Liver (tissue), 9 donors: ENCODE data around the gene CADM3. TPM values are rescaled to one million over a fixed set of nuclear protein-coding genes. Genes with fewer than 3 reads are reported as not detected.
A peak's percentile ranks its signal among the peaks of the same experiment; 100 is the strongest.

ENCODE experiments used
- DNase-seq: peaks from one replicate; pipeline ENCODE4 v3.0.0-alpha.2; 2017; ENCODE audit warnings: low spot score
- H3K27ac ChIP-seq, 2 donors: one replicate each; pipeline ENCODE4 v1.7.0; 2013; ENCODE audit warnings: inconsistent platforms in 2 of 2, low read length in 2 of 2, control low read depth in 1 of 2, low read depth in 1 of 2, mild to moderate bottlenecking in 1 of 2
- H3K27me3 ChIP-seq, 4 donors: one replicate each; pipeline versions ENCODE4 v1.6.1 to v1.7.0; 2013; ENCODE audit warnings: low read length in 3 of 4, inconsistent platforms in 1 of 4, mild to moderate bottlenecking in 1 of 4, moderate library complexity in 1 of 4; ENCODE audit not compliant: control insufficient read depth in 4 of 4, insufficient read depth in 4 of 4
- H3K36me3 ChIP-seq, 4 donors: one replicate each; pipeline versions ENCODE4 v1.6.1 to v1.7.0; 2013; ENCODE audit warnings: low read length in 3 of 4, mild to moderate bottlenecking in 3 of 4, low read depth in 1 of 4, moderate library complexity in 1 of 4; ENCODE audit not compliant: control insufficient read depth in 4 of 4, insufficient read depth in 3 of 4
- H3K4me1 ChIP-seq, 4 donors: one replicate each; pipeline versions ENCODE4 v1.6.1 to v1.7.0; 2013; ENCODE audit warnings: low read length in 3 of 4, mild to moderate bottlenecking in 3 of 4, moderate library complexity in 1 of 4; ENCODE audit not compliant: control insufficient read depth in 4 of 4, insufficient read depth in 4 of 4
- H3K4me3 ChIP-seq, 3 donors: one replicate each; pipeline versions ENCODE4 v1.6.1 to v1.7.0; 2013; ENCODE audit warnings: low read length in 3 of 3, control low read depth in 1 of 3, low read depth in 1 of 3, mild to moderate bottlenecking in 1 of 3
- H3K9ac ChIP-seq, 2 donors: one replicate each; pipeline ENCODE4 v1.7.0; 2013; ENCODE audit warnings: low read length in 2 of 2, mild to moderate bottlenecking in 2 of 2, moderate library complexity in 2 of 2, control low read depth in 1 of 2, low read depth in 1 of 2
- H3K9me3 ChIP-seq, 4 donors: one replicate each; pipeline versions ENCODE4 v1.6.1 to v1.7.0; 2013; ENCODE audit warnings: low read length in 3 of 4; ENCODE audit not compliant: control insufficient read depth in 4 of 4
- FOXA1 ChIP-seq: IDR thresholded peaks from 2 replicates; pipeline ENCODE4 v1.6.1; 2016; ENCODE audit warnings: antibody characterized with exemption
- FOXA2 ChIP-seq: IDR thresholded peaks from 2 replicates; pipeline ENCODE4 v1.6.1; 2016; ENCODE audit warnings: antibody characterized with exemption
- HNF4A ChIP-seq, 2 donors: conservative IDR thresholded peaks; 2 replicates each; pipeline ENCODE4 v1.6.1; 2016; ENCODE audit warnings: antibody characterized with exemption in 2 of 2, mild to moderate bottlenecking in 2 of 2
- HNF4G ChIP-seq: IDR thresholded peaks from 2 replicates; pipeline ENCODE4 v1.6.1; 2016; ENCODE audit warnings: antibody characterized with exemption
- JUND ChIP-seq, 2 donors: IDR thresholded peaks; 2 replicates each; pipeline ENCODE4 v1.6.1; 2016; ENCODE audit warnings: antibody characterized with exemption in 2 of 2
- NR2F2 ChIP-seq: IDR thresholded peaks from 2 replicates; pipeline ENCODE4 v1.6.1; 2016; ENCODE audit warnings: antibody characterized with exemption
- RXRA ChIP-seq, 2 donors: IDR thresholded peaks; 2 replicates each; pipeline ENCODE4 v1.6.1; 2017 to 2018; ENCODE audit warnings: antibody characterized with exemption in 2 of 2, mild to moderate bottlenecking in 1 of 2
- TAF1 ChIP-seq: conservative IDR thresholded peaks from 2 replicates; pipeline ENCODE4 v1.6.1; 2016; ENCODE audit warnings: antibody characterized with exemption, mild to moderate bottlenecking
- YY1 ChIP-seq: IDR thresholded peaks from 2 replicates; pipeline ENCODE4 v1.6.1; 2016; ENCODE audit warnings: antibody characterized with exemption, mild to moderate bottlenecking
- WGBS: extraction: QIAGEN DNeasy Blood & Tissue Kit; methylation state at CpG from one replicate; pipeline ENCODE4 v1.1.7; 2013; 5-methylcytosine and 5-hydroxymethylcytosine counted together
- polyA plus RNA-seq, 2 donors: library from polyadenylated mRNA; stranded (reverse) in 1 of 2; unstranded in 1 of 2; fragments of 200-250 nt in 1 of 2; fragments of >200 nt in 1 of 2; fragmentation: Nextera tagmentation in 1 of 2; extraction: Ambion mirVana in 1 of 2; gene quantifications; one replicate each; pipeline versions ENCODE4 v1.2.1 to v1.2.3, GENCODE V29; 2013 to 2015
- total RNA-seq, 2 donors: library from RNA; depleted of rRNA; stranded (reverse); fragments of >200 nt; gene quantifications; one replicate each; pipeline ENCODE4 v1.2.3, GENCODE V29; 2014
- TF ChIP-seq, protein P1 (sequence below): IDR thresholded peaks from 2 replicates; pipeline ENCODE4 v1.6.1; 2016; ENCODE audit warnings: antibody characterized with exemption
- TF ChIP-seq, protein P2 (sequence below): fragments of 150-350 bp; IDR thresholded peaks from 2 replicates; pipeline ENCODE4 v1.5.1; 2017; ENCODE audit warnings: improper control_type of control experiment, low read depth, low read length; ENCODE audit not compliant: missing input control
- TF ChIP-seq, protein P3 (sequence below): IDR thresholded peaks from 2 replicates; pipeline ENCODE4 v1.6.1; 2016; ENCODE audit warnings: antibody characterized with exemption, mild to moderate bottlenecking
- TF ChIP-seq, protein P4 (sequence below): IDR thresholded peaks from 2 replicates; pipeline ENCODE4 v1.6.1; 2016; ENCODE audit warnings: antibody characterized with exemption
- TF ChIP-seq, protein P5 (sequence below): IDR thresholded peaks from 2 replicates; pipeline ENCODE4 v1.6.1; 2016; ENCODE audit warnings: antibody characterized with exemption
- donor health status: healthy.
- donor health status: healthy.
- donor health status: healthy.
- donor health status: healthy.
- donor health status: healthy.

Gene CADM3
- total and polyA plus RNA-seq, 4 donors, result 0.14 to 0.25 (median 0.16) TPM

DNA sequence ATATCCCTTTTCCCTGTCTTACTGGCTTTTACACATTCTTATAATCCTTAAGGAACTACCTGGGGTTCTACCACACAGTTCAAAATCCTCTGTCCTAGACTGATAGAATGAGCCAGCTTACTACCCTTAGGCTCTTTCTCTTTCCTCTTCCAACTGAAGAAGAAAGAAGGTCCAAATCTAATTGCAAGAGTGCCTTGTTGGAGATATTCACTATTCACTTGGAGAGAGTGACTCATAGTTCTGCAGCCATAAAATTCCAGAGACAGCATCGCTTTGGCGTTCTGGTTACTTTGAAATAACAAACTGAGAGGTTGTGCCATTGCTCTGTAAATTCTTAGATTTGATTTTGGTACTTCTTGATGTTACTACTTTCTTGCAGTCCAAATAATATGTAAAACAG is 4.2 kb downstream of the CADM3 start (continued):
- TF ChIP-seq, protein P1, sequence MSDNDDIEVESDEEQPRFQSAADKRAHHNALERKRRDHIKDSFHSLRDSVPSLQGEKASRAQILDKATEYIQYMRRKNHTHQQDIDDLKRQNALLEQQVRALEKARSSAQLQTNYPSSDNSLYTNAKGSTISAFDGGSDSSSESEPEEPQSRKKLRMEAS, result no peak
- no peak for TF ChIP-seq FOXA2

DNA sequence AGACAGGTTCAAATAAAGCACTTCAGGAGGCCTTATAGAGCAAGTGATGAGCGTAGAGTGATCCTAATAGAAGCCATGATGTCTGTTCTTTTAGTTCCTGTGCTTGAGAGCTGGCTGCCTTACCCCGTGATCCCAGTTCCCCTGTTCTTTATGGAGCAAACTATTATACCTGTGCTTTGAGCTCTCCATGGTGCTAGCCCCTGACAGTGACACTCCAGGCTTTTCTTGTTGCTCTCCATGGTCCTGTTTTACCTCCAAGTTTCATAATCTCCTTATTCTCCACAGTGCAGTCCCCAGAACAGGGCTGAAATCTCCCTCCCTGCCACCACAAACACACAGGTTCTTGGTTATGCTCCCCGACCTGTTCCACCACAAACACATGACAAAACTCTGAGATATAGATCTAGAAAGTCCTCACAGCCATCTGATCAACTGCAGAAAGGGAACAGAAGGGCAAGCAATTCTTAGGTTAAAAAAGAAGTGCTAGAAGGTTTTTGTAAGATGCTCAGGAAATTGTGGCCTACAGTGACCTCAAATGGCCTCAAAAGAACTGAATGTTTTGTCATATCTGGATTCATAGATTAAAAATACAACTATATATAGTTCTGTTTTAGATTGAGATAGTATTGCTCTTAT is 6.0 kb downstream of the CADM3 start:
- no peaks in the 10 kb centered on the region for H3K4me1 ChIP-seq
- no peak overlapping the region for H3K4me3 ChIP-seq
- H3K36me3 ChIP-seq, result no peaks in the 10 kb centered on the region
- WGBS, result 8% methylated on average over 3 of the region's 3 CpGs
- H3K9ac ChIP-seq, result no peak overlapping the region
- H3K27me3 ChIP-seq, result peaks cover 0 to 13% (median 2%) of the 10 kb centered on the region in 4 donors
- no peak for DNase-seq
- H3K9me3 ChIP-seq, result no peaks in the 10 kb centered on the region
- TF ChIP-seq, protein P2, sequence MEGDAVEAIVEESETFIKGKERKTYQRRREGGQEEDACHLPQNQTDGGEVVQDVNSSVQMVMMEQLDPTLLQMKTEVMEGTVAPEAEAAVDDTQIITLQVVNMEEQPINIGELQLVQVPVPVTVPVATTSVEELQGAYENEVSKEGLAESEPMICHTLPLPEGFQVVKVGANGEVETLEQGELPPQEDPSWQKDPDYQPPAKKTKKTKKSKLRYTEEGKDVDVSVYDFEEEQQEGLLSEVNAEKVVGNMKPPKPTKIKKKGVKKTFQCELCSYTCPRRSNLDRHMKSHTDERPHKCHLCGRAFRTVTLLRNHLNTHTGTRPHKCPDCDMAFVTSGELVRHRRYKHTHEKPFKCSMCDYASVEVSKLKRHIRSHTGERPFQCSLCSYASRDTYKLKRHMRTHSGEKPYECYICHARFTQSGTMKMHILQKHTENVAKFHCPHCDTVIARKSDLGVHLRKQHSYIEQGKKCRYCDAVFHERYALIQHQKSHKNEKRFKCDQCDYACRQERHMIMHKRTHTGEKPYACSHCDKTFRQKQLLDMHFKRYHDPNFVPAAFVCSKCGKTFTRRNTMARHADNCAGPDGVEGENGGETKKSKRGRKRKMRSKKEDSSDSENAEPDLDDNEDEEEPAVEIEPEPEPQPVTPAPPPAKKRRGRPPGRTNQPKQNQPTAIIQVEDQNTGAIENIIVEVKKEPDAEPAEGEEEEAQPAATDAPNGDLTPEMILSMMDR, result no peak
- TF ChIP-seq, protein P3, sequence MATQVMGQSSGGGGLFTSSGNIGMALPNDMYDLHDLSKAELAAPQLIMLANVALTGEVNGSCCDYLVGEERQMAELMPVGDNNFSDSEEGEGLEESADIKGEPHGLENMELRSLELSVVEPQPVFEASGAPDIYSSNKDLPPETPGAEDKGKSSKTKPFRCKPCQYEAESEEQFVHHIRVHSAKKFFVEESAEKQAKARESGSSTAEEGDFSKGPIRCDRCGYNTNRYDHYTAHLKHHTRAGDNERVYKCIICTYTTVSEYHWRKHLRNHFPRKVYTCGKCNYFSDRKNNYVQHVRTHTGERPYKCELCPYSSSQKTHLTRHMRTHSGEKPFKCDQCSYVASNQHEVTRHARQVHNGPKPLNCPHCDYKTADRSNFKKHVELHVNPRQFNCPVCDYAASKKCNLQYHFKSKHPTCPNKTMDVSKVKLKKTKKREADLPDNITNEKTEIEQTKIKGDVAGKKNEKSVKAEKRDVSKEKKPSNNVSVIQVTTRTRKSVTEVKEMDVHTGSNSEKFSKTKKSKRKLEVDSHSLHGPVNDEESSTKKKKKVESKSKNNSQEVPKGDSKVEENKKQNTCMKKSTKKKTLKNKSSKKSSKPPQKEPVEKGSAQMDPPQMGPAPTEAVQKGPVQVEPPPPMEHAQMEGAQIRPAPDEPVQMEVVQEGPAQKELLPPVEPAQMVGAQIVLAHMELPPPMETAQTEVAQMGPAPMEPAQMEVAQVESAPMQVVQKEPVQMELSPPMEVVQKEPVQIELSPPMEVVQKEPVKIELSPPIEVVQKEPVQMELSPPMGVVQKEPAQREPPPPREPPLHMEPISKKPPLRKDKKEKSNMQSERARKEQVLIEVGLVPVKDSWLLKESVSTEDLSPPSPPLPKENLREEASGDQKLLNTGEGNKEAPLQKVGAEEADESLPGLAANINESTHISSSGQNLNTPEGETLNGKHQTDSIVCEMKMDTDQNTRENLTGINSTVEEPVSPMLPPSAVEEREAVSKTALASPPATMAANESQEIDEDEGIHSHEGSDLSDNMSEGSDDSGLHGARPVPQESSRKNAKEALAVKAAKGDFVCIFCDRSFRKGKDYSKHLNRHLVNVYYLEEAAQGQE, result peak; percentile 100
- TF ChIP-seq, protein P1, result no peak
- TF ChIP-seq YY1, result no peak
- H3K27ac ChIP-seq, result no peak overlapping the region

DNA sequence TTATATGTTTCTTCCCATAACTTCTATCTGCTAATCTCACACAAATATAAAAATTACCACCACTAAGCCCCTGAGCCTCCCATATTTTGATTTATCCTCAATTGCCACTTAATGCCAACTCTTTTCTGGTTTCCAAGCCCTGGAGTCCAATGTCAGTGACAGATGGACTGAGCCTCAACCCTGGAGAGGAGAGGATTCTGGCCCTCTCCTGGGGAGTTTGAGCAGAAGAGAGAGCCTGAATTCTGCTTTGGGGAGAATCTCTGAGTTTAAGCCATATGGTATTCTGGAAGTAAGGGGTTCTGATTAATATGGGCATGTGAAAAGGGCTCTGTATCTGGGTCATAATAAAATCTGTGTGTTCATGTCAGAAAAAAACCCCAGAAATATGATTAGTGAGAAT is 8.5 kb downstream of the CADM3 start:
- H3K27me3 ChIP-seq, result peaks cover 0 to 2% (median under 1%) of the 10 kb centered on the region in 4 donors
- no peak overlapping the region for H3K4me3 ChIP-seq
- no peaks in the 10 kb centered on the region for H3K4me1 ChIP-seq
- H3K9me3 ChIP-seq, result no peaks in the 10 kb centered on the region
- H3K27ac ChIP-seq, result no peak overlapping the region
- no peaks in the 10 kb centered on the region for H3K36me3 ChIP-seq
- DNase-seq, result no peak
- H3K9ac ChIP-seq, result no peak overlapping the region
- TF ChIP-seq, protein P1, result no peak
- TF ChIP-seq JUND (IDR thresholded peaks at IDR 0.05) (no peak), FOXA2 (no peak), RXRA (IDR thresholded peaks at IDR 0.05) (no peak), FOXA1 (no peak), HNF4A (conservative IDR thresholded peaks at IDR 0.05) (no peak), YY1 (no peak), TAF1 (no peak), HNF4G (no peak), NR2F2 (no peak)
- TF ChIP-seq, protein P2, result no peak
- TF ChIP-seq, protein P4, sequence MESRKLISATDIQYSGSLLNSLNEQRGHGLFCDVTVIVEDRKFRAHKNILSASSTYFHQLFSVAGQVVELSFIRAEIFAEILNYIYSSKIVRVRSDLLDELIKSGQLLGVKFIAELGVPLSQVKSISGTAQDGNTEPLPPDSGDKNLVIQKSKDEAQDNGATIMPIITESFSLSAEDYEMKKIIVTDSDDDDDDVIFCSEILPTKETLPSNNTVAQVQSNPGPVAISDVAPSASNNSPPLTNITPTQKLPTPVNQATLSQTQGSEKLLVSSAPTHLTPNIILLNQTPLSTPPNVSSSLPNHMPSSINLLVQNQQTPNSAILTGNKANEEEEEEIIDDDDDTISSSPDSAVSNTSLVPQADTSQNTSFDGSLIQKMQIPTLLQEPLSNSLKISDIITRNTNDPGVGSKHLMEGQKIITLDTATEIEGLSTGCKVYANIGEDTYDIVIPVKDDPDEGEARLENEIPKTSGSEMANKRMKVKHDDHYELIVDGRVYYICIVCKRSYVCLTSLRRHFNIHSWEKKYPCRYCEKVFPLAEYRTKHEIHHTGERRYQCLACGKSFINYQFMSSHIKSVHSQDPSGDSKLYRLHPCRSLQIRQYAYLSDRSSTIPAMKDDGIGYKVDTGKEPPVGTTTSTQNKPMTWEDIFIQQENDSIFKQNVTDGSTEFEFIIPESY, result no peak
- TF ChIP-seq, protein P3, result no peak
- TF ChIP-seq, protein P5, sequence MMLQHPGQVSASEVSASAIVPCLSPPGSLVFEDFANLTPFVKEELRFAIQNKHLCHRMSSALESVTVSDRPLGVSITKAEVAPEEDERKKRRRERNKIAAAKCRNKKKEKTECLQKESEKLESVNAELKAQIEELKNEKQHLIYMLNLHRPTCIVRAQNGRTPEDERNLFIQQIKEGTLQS, result no peak
